NB4 (cell line): ENCODE results near the gene ITPR2.

ENCODE experiments used
- MYC ChIP-seq: IDR thresholded peaks from 2 replicates; pipeline ENCODE4 v1.6.1; 2011; ENCODE audit warnings: low read depth, low read length
- POLR2A ChIP-seq: IDR thresholded peaks from 2 replicates; pipeline ENCODE4 v1.6.1; 2011; ENCODE audit warnings: mild to moderate bottlenecking; ENCODE audit not compliant: insufficient read length; ENCODE audit errors: extremely low read depth
- TF ChIP-seq, protein P1 (sequence below): IDR thresholded peaks from one replicate; pipeline ENCODE4 v1.5.1; 2012; ENCODE audit warnings: low read depth, low read length
- TF ChIP-seq, protein P2 (sequence below): IDR thresholded peaks from 2 replicates; pipeline ENCODE4 v1.6.1; 2011; ENCODE audit warnings: low read depth, low read length

DNA sequence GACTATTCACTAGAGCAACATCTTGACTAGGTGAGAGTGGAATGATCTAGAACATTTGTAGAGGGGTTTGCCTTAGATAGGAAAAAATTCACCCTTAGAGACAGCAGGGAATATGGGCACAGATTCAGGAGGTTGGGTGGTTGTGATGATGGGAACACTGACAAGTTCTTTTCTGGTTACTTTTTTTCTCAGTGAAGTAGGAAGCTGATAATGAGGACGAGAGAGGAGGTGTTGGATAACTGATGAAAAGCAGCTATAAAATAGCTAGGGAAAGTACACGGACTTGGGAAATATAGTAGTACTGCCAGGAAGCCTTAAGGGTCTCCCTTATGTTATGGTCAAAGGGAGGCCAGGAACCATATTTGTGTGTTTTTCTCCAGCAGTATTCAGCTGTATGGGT lies 387.1 kb downstream of the ITPR2 start:
- TF ChIP-seq, protein P1, sequence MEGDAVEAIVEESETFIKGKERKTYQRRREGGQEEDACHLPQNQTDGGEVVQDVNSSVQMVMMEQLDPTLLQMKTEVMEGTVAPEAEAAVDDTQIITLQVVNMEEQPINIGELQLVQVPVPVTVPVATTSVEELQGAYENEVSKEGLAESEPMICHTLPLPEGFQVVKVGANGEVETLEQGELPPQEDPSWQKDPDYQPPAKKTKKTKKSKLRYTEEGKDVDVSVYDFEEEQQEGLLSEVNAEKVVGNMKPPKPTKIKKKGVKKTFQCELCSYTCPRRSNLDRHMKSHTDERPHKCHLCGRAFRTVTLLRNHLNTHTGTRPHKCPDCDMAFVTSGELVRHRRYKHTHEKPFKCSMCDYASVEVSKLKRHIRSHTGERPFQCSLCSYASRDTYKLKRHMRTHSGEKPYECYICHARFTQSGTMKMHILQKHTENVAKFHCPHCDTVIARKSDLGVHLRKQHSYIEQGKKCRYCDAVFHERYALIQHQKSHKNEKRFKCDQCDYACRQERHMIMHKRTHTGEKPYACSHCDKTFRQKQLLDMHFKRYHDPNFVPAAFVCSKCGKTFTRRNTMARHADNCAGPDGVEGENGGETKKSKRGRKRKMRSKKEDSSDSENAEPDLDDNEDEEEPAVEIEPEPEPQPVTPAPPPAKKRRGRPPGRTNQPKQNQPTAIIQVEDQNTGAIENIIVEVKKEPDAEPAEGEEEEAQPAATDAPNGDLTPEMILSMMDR, result no peak
- TF ChIP-seq POLR2A (no peak), MYC (no peak)
- TF ChIP-seq, protein P2, sequence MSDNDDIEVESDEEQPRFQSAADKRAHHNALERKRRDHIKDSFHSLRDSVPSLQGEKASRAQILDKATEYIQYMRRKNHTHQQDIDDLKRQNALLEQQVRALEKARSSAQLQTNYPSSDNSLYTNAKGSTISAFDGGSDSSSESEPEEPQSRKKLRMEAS, result no peak
